Stimulated activated naive CD8-positive, alpha-beta T cell treated with anti-CD3 and anti-CD28 coated beads, Interleukin-15, Interleukin-2, amounts not matched to agents 100 ng/mL and 50 ng/mL, for 24 hours (primary cell): ENCODE data around the gene NWD2.

Experiments used
- H3K27ac Mint-ChIP-seq: one replicate; pipeline ENCODE4 v1.8.0; 2021; ENCODE audit warnings: mild to moderate bottlenecking, mixed read lengths
- H3K27me3 Mint-ChIP-seq: one replicate; pipeline ENCODE4 v1.8.0; 2021; ENCODE audit warnings: mixed read lengths
- H3K36me3 Mint-ChIP-seq: one replicate; pipeline ENCODE4 v1.8.0; 2021; ENCODE audit warnings: low read depth, mixed read lengths
- H3K4me1 Mint-ChIP-seq: one replicate; pipeline ENCODE4 v1.8.0; 2021; ENCODE audit warnings: low read depth, mixed read lengths
- H3K4me3 Mint-ChIP-seq: one replicate; pipeline ENCODE4 v1.8.0; 2021; ENCODE audit warnings: mild to moderate bottlenecking, mixed read lengths
- H3K9me3 Mint-ChIP-seq: one replicate; pipeline ENCODE4 v1.8.0; 2021; ENCODE audit warnings: mixed read lengths

Gene NWD2

DNA sequence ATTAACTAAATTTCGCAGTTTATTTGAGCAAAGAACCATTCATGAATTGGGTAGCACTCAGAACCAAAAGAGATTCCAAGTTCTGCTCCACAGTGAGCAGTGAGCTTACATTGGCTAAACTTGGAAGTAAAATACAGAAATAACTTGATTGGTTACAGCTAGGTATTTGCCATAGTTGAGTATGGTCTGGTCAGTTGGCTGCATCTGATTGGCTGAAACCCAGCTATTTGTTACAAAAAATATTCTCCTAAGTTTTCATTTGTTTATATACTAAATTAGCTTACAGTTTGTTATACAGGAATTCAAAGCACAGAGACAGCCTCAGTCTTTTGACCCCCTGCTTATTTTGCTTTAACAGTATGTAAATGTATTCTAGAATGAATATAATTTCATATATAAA, 226.6 kb downstream of the NWD2 start:
- Mint-ChIP-seq H3K9me3 (no peaks in the 10 kb centered on the region), H3K27me3 (peaks cover 25% of the 10 kb centered on the region)

DNA sequence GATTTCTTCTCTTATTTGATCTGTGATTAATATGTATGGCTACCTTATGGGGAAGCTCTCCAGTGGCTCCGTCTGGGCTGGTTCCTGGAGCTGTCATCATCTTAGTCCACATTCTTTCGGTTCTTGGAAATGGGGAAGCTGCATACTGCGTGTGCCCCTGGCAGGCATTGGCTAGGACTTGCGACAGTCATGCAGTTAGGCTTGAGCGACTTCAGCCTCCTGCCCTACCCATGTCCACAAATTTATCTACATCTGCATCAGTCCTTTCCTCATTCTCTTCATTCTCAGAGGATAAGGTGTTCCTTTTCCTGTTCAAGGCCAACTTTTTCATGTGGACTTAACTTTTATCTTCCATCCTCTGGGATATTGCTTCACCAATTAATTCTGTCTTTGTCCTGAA, 227.4 kb downstream of the NWD2 start:
- Mint-ChIP-seq H3K27ac (no peak overlapping the region), H3K4me3 (no peak overlapping the region), H3K36me3 (no peaks in the 10 kb centered on the region), H3K9me3 (no peaks in the 10 kb centered on the region), H3K27me3 (peaks cover 30% of the 10 kb centered on the region), H3K4me1 (no peaks in the 10 kb centered on the region)

More for the DNA sequence above, 226.6 kb downstream of the NWD2 start:
- Mint-ChIP-seq H3K4me3 (no peak overlapping the region), H3K27ac (no peak overlapping the region), H3K36me3 (no peaks in the 10 kb centered on the region), H3K4me1 (no peaks in the 10 kb centered on the region)

DNA sequence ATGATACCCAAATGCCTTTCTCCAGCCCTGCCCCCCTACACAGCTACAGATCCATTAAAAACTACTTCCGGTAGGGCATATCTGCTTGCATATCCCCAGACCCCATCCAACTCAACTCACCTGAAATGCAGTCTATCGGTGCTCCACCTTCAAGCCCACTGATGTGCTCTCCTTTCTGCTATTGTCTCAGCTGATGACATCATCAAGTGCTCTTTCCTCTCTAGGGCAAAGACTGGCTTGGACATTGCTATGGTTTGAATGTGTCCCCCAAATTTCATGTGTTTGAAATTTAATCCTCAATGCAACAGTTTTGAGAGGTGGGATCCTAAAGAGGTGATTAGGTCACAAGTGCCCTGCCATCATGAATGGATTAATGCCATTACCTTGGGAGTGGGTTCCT, 229.3 kb downstream of the NWD2 start:
- no peaks in the 10 kb centered on the region for H3K36me3 Mint-ChIP-seq
- H3K4me3 Mint-ChIP-seq, result no peak overlapping the region

DNA sequence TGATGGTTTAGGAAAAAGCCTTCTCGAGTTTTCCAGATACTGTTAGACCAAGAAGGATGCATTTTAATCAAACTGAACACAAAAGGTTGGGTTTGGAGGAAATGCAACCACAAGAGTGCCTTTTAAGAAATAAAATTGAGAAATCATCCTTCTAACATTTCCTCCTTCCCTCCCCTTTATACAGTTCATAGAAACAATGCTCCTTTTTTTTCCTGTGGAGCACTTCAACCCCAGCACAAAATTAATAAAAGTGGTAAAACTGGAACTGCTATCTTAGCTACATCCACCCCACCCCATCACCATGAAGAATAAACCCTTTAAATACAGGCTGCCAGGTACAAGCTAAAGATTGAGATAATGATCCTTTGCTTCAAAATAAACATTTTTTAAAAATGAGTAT, 230.5 kb downstream of the NWD2 start:
- peaks cover 43% of the 10 kb centered on the region for H3K27me3 Mint-ChIP-seq
- no peak overlapping the region for H3K4me3 Mint-ChIP-seq
- H3K27ac Mint-ChIP-seq, result no peak overlapping the region
- no peaks in the 10 kb centered on the region for H3K36me3 Mint-ChIP-seq
- no peaks in the 10 kb centered on the region for H3K4me1 Mint-ChIP-seq
- no peaks in the 10 kb centered on the region for H3K9me3 Mint-ChIP-seq

More for the DNA sequence above, 229.3 kb downstream of the NWD2 start:
- H3K9me3 Mint-ChIP-seq, result no peaks in the 10 kb centered on the region
- H3K27me3 Mint-ChIP-seq, result peaks cover 36% of the 10 kb centered on the region
- H3K4me1 Mint-ChIP-seq, result no peaks in the 10 kb centered on the region
- H3K27ac Mint-ChIP-seq, result no peak overlapping the region

DNA sequence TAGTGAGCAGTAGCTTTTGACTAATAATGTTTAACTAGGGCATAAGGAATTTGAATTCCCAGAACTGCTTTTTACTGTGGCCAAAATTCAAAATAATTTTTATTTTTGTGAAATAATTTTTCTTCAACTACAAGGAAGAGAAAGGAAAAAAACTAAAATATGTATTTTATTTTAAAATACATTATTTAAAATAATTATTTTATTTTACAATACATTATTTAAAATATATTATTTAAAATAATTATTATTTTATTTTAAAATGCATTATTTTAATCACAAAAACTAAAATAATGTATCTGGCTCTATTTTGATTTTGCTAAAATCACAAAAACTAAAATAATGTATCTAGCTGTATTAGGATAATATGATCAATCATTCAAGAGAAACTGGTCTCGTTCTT, 231.2 kb downstream of the NWD2 start:
- Mint-ChIP-seq H3K27ac (no peak overlapping the region), H3K36me3 (no peaks in the 10 kb centered on the region), H3K4me3 (no peak overlapping the region), H3K4me1 (no peaks in the 10 kb centered on the region), H3K27me3 (peaks cover 48% of the 10 kb centered on the region), H3K9me3 (no peaks in the 10 kb centered on the region)

DNA sequence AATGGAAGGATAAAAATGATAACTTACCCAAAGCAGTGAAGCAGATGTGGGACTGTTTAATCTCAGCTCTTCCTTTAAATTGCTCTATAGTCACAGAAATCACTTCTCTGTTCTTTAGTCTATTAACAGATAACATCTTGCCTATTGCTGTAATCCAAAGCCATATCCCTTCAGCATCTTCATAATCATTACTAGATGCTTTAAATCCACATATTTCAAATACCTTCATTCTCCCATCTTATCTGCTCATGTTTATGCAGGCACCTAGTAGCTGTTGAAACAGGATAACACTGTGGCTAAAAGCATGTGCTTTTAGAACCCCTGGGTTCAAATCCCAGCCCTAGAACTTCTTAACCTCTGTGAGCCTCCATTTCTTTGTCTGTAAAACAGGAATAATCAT, 231.7 kb downstream of the NWD2 start:
- no peak overlapping the region for H3K27ac Mint-ChIP-seq
- peaks cover 50% of the 10 kb centered on the region for H3K27me3 Mint-ChIP-seq
- H3K4me1 Mint-ChIP-seq, result no peaks in the 10 kb centered on the region
- no peak overlapping the region for H3K4me3 Mint-ChIP-seq
- H3K36me3 Mint-ChIP-seq, result no peaks in the 10 kb centered on the region
- no peaks in the 10 kb centered on the region for H3K9me3 Mint-ChIP-seq

DNA sequence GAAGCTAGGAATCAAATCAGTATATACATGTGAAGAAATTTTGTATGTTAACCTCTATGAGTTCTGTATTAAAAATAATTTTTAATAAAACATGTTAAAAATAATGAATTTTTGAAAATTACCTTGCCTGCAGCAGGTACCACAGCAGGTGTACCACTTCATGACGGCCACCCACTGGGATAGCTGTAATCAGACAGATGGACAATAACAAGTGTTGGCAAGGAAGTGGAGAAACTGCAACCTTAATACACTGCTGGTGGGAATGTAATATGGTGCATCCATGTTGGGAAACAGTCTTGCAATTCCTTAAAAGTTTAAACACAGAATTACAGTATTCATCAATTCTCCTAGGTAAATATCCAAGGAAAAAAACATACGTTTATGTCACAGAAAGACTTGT, 232.1 kb downstream of the NWD2 start:
- peaks cover 50% of the 10 kb centered on the region for H3K27me3 Mint-ChIP-seq
- peaks cover 3% of the 10 kb centered on the region for H3K9me3 Mint-ChIP-seq
- peaks cover 4% of the 10 kb centered on the region for H3K4me1 Mint-ChIP-seq
- H3K4me3 Mint-ChIP-seq, result no peak overlapping the region
- no peaks in the 10 kb centered on the region for H3K36me3 Mint-ChIP-seq
- H3K27ac Mint-ChIP-seq, result no peak overlapping the region

DNA sequence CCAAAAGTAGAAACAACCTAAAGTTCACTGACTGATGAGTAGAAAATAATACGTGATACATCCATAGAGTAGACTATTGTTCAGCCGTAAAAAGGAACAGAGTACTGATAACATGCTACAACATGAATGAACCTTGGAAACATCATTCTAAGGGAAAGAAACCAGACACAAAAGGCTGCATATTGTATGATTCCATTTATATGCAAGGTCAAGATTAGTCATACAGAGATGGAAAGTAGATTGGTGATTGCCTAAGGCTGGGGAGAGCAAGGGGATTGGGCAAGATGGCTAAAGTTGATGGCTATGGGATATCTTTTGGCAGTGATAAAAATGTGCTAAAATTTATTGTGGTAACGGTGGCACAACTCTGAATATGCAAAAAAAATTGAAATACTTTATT, 232.6 kb downstream of the NWD2 start:
- Mint-ChIP-seq H3K9me3 (peaks cover 6% of the 10 kb centered on the region), H3K36me3 (no peaks in the 10 kb centered on the region), H3K4me1 (peaks cover 4% of the 10 kb centered on the region), H3K4me3 (no peak overlapping the region), H3K27ac (no peak overlapping the region), H3K27me3 (peaks cover 50% of the 10 kb centered on the region)

DNA sequence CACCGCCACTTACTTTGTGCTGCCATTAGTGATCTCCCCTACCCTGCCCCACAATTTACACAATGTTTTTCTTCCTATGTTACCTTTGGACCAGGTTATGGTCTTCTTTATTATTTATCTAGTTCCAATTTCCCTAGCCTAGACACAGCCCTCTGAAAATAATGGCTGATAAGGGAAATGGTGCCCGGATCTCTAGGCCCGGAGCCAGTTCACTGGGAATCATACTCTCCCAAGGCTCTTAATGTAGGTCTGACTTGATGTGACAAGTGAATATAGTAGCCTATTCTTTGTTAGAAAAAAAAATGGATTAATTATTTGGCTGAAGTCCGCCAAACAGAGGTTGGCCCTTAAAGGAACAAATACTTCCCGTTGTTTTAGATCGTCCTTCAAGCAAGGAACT, 233.6 kb downstream of the NWD2 start:
- Mint-ChIP-seq H3K27ac (no peak overlapping the region), H3K9me3 (peaks cover 6% of the 10 kb centered on the region), H3K36me3 (no peaks in the 10 kb centered on the region), H3K4me1 (peaks cover 4% of the 10 kb centered on the region), H3K4me3 (no peak overlapping the region), H3K27me3 (peaks cover 46% of the 10 kb centered on the region)

DNA sequence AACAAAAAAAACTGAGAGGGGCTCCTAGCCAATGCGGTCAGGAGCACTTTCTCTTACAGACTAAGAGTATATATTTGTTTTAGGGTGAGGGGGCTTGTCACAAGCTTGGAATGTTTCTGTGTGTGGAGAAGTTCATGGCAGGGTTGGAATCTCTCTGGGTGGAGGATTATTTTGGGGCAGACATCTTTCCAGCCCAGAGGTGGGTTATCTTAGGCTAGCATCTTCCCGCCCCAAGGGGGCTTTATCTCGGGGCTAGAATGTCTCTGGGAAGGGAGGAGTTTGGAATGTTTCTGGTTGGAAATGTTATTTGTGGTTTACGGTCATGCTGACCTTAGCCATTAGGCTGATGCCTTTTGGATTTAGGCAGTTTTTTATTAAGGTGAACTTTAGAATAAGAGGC, 236.0 kb downstream of the NWD2 start:
- Mint-ChIP-seq H3K36me3 (no peaks in the 10 kb centered on the region), H3K4me1 (peaks cover 4% of the 10 kb centered on the region), H3K9me3 (peaks cover 10% of the 10 kb centered on the region), H3K4me3 (no peak overlapping the region), H3K27me3 (peaks cover 30% of the 10 kb centered on the region), H3K27ac (no peak overlapping the region)

DNA sequence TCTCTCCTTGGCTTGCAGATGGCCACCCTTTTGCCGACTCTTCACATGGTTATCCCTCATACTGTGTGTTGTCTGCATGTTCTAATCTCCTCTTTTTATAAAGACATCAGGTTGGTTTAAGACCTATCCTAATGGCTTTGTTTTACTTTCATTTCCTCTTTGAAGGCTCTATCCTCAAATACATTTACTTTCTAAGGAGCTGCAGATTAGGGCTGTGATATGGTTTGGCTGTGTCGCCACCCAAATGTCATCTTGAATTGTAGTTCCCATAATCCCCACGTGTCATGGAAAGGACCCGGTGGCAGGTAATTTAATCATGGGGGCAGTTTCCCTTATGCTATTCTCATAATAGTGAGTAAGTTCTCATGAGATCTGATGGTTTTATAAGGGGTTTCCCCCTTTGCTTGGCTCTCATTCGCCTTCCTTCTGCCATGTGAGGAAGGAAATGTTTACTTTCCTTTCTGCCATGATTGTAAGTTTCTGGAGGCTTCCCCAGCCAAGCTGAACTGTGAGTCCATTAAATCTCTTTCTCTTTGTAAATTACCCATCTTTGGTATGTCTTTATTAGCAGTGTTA, 237.1 kb downstream of the NWD2 start:
- H3K27ac Mint-ChIP-seq, result no peak overlapping the region
- H3K27me3 Mint-ChIP-seq, result peaks cover 24% of the 10 kb centered on the region
- H3K4me3 Mint-ChIP-seq, result no peak overlapping the region
- H3K4me1 Mint-ChIP-seq, result peaks cover 4% of the 10 kb centered on the region
- peaks cover 10% of the 10 kb centered on the region for H3K9me3 Mint-ChIP-seq
- no peaks in the 10 kb centered on the region for H3K36me3 Mint-ChIP-seq

DNA sequence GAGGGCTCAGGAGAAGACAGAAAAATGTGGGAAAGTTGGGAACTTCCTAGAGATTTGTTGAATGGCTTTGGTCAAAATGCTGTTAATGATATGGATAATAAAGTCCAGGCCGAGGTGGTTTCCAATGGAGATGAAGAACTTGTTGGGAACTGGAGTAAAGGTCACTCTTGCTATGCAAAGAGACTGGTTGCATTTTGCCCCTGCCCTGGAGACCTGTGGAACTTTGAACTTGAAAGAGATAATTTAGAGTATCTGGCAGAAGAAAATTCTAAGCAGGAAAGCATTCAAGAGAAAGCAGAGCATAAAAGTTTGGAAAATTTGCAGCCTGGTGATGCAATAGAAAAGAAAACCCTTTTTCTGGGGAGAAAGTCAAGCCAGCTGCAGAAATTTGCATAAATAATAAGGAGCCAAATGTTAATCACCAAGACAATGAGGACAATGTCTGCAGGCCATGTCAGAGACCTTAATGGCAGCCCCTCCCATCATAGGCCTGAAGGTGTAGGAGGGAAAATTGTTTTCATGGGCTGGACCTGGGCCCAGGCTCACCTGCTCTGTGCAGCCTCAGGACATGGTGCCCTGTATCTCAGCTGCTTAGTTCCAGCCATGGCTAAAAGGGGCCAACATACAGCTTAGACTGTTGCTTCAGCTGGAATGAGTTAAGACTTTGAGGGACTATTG, 237.8 kb downstream of the NWD2 start:
- Mint-ChIP-seq H3K27me3 (peaks cover 24% of the 10 kb centered on the region), H3K36me3 (no peaks in the 10 kb centered on the region), H3K9me3 (peaks cover 10% of the 10 kb centered on the region), H3K4me3 (no peak overlapping the region), H3K27ac (no peak overlapping the region), H3K4me1 (peaks cover 4% of the 10 kb centered on the region)

DNA sequence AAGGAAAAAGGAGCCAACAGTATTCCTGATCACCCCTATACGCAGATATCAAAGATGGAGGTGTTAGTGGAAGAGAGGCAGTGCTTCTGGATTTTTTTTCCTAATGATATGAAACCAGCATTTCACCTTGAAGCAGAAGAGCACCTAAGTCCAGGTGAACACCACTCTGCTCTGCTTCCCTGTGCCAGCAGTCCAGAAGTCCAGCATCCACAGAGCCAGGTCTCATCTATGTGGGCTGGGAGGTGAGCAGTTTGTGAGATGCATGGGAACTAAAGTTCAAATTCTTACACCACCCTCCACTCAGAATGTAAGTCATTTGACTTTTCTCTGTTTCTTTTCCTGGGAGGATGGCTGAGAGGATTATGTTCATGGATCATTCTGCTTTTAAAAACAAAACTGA, 239.1 kb downstream of the NWD2 start:
- Mint-ChIP-seq H3K4me3 (no peak overlapping the region), H3K4me1 (peaks cover 4% of the 10 kb centered on the region), H3K36me3 (no peaks in the 10 kb centered on the region), H3K9me3 (peaks cover 10% of the 10 kb centered on the region), H3K27me3 (peaks cover 20% of the 10 kb centered on the region), H3K27ac (no peak overlapping the region)

DNA sequence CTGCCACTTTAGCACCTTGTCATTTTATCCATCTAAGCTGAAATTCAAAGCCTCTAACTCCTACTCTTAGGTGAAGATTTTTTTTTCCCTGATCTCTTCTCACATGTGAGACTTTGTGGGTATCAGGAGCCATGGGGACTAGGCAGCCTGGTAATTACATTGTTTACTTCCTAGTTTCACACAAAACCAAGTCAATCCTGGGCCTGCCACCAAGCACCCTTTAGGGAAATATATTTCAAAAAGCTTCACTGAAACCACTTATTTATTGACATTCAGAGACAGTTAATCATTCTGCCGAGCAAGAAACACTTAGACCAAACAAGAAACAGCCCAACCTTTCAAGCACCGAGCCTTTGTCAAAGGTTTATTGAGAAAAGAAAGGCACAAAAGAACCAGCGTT, 241.6 kb downstream of the NWD2 start:
- H3K9me3 Mint-ChIP-seq, result peaks cover 10% of the 10 kb centered on the region
- no peaks in the 10 kb centered on the region for H3K36me3 Mint-ChIP-seq
- H3K27ac Mint-ChIP-seq, result no peak overlapping the region
- H3K4me1 Mint-ChIP-seq, result peaks cover 4% of the 10 kb centered on the region
- H3K27me3 Mint-ChIP-seq, result peaks cover 15% of the 10 kb centered on the region
- no peak overlapping the region for H3K4me3 Mint-ChIP-seq

DNA sequence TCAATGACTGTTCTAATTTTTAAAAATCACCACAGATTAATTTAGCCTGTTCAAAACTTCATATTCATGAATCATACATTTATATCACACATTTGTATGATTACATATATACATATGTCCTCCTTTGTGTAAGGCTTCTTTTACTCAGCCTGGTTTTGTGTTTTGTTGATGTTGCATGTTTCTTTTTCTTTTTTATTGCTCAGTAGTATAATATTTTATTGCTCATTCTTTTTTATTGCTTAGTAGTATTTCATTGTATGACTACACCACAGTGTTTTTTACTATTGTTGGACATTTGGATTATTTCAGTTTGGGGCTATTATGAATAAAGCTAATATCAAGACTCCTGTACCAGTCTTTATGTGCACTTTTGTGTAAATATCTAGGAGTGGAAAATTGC, 243.1 kb downstream of the NWD2 start:
- peaks cover 4% of the 10 kb centered on the region for H3K9me3 Mint-ChIP-seq
- no peaks in the 10 kb centered on the region for H3K36me3 Mint-ChIP-seq
- no peak overlapping the region for H3K27ac Mint-ChIP-seq
- H3K27me3 Mint-ChIP-seq, result peaks cover 15% of the 10 kb centered on the region
- no peak overlapping the region for H3K4me3 Mint-ChIP-seq
- no peaks in the 10 kb centered on the region for H3K4me1 Mint-ChIP-seq

DNA sequence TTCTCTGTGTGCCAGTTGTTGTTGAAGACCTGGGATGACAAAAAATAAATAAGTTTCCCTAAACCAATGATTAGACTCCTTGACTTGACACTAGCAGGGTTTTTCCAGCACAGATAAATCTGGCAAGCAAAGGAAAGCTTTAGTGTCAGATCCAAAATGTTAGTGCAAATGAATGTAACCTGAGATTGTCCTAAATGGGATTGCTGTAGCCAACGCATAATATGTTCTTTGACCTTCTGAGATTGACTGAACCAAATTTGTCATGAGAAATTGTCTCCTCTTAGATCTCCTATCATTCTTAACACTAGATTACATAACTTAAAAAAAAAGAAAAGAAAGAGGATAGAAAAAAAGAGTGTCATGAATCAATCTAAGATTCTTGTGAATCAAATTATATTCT, 245.2 kb downstream of the NWD2 start:
- H3K4me1 Mint-ChIP-seq, result no peaks in the 10 kb centered on the region
- no peaks in the 10 kb centered on the region for H3K9me3 Mint-ChIP-seq
- H3K27ac Mint-ChIP-seq, result no peak overlapping the region
- H3K4me3 Mint-ChIP-seq, result no peak overlapping the region
- peaks cover 15% of the 10 kb centered on the region for H3K27me3 Mint-ChIP-seq
- no peaks in the 10 kb centered on the region for H3K36me3 Mint-ChIP-seq
